SU-DHL-6 (cell line): ENCODE measurements around the gene ZNF618.

Experiments
- H2AFZ ChIP-seq: fragments of 200-600 bp; sonication (generic); 2 replicates; pipeline ENCODE4 v1.6.1; 2014; ENCODE audit warnings: low read depth, mild to moderate bottlenecking, moderate library complexity, mixed read lengths, antibody characterized with exemption, low read length; ENCODE audit not compliant: severe bottlenecking
- H3F3A ChIP-seq: fragments of 200-600 bp; shearing (Covaris generic); 2 replicates; pipeline ENCODE4 v1.6.0; 2016; ENCODE audit warnings: antibody characterized with exemption, mild to moderate bottlenecking; ENCODE audit not compliant: insufficient read depth
- H3K27ac ChIP-seq: fragments of 200-600 bp; sonication (generic); 2 replicates; pipeline ENCODE4 v1.5.1; 2016; ENCODE audit warnings: low read depth, mild to moderate bottlenecking, low read length, moderate library complexity, mixed read lengths
- H3K27me3 ChIP-seq: fragments of 200-600 bp; sonication (generic), shearing (Covaris generic); 2 replicates; pipeline ENCODE4 v1.6.0; 2014; ENCODE audit warnings: mild to moderate bottlenecking, low read length
- H3K36me3 ChIP-seq: fragments of 200-600 bp; sonication (generic); 2 replicates; pipeline ENCODE4 v1.6.1; 2014; ENCODE audit warnings: mild to moderate bottlenecking, low read length, mixed read lengths
- H3K4me2 ChIP-seq: fragments of 300-600, 200-600 bp; shearing (Covaris generic), sonication (generic); 2 replicates; pipeline ENCODE4 v1.6.0; 2014; ENCODE audit warnings: low read length, low read depth, mild to moderate bottlenecking; ENCODE audit not compliant: poor library complexity, severe bottlenecking
- H3K4me3 ChIP-seq: fragments of 200-600 bp; sonication (generic); 2 replicates; pipeline ENCODE4 v1.5.1; 2014; ENCODE audit warnings: antibody characterized with exemption, low read length, mild to moderate bottlenecking, mixed read lengths; ENCODE audit not compliant: insufficient read depth, poor library complexity, severe bottlenecking
- H3K79me2 ChIP-seq: fragments of 200-600 bp; sonication (generic); 2 replicates; pipeline ENCODE4 v1.6.1; 2014; ENCODE audit warnings: mild to moderate bottlenecking, low read length, moderate library complexity; ENCODE audit not compliant: insufficient read depth
- H3K9ac ChIP-seq: fragments of 200-600 bp; sonication (generic); 2 replicates; pipeline ENCODE4 v1.7.0; 2014; ENCODE audit warnings: mild to moderate bottlenecking, low read length
- H3K9me2 ChIP-seq: fragments of 200-600 bp; sonication (generic); replicated peaks from 2 replicates; pipeline ENCODE4 v1.6.1; 2014; ENCODE audit warnings: low read length; ENCODE audit not compliant: insufficient read depth
- H3K9me3 ChIP-seq: fragments of 200-600 bp; sonication (generic); 2 replicates; pipeline ENCODE4 v1.6.1; 2014; ENCODE audit warnings: low read length, mixed read lengths; ENCODE audit not compliant: insufficient read depth
- H4K20me1 ChIP-seq: fragments of 200-600 bp; sonication (generic); 2 replicates; pipeline ENCODE4 v1.6.1; 2014; ENCODE audit warnings: low read depth, mild to moderate bottlenecking, antibody characterized with exemption, low read length, moderate library complexity, mixed read lengths
- CTCF ChIP-seq: fragments of 200-600 bp; sonication (generic); IDR thresholded peaks from one replicate; pipeline ENCODE4 v1.5.1; 2017; ENCODE audit warnings: antibody characterized with exemption, mild to moderate bottlenecking, low read length, moderate library complexity; ENCODE audit not compliant: insufficient read depth, poor library complexity, severe bottlenecking
- EZH2phosphoT487 ChIP-seq: fragments of 200-600 bp; sonication (generic), shearing (Covaris generic); conservative IDR thresholded peaks from 2 replicates; pipeline ENCODE4 v1.6.1; 2018; ENCODE audit warnings: mild to moderate bottlenecking, antibody characterized with exemption, low read length, moderate library complexity, mixed read lengths

Gene ZNF618

GRCh38 chr9:113934167-113934828, 58.2 kb downstream of the ZNF618 start:
- H3K9me3 ChIP-seq: no peaks in the 10 kb centered on the region
- no peaks in the 10 kb centered on the region for H3K9me2 ChIP-seq
- no peaks in the 10 kb centered on the region for H3K36me3 ChIP-seq
- no peak overlapping the region for H3K4me2 ChIP-seq
- no peak overlapping the region for H3K9ac ChIP-seq
- no peak overlapping the region for H2AFZ ChIP-seq
- no peaks in the 10 kb centered on the region for H3K79me2 ChIP-seq
- H4K20me1 ChIP-seq: no peaks in the 10 kb centered on the region
- H3K27me3 ChIP-seq: no peaks in the 10 kb centered on the region
- no peak overlapping the region for H3K4me3 ChIP-seq
- H3F3A ChIP-seq: no peaks in the 10 kb centered on the region
- no peak overlapping the region for H3K27ac ChIP-seq
- TF ChIP-seq CTCF: no peak
- TF ChIP-seq EZH2phosphoT487: no peak

GRCh38 chr9:113934829-113935676, 58.9 kb downstream of the ZNF618 start:
- no peaks in the 10 kb centered on the region for H3K27me3 ChIP-seq
- no peak overlapping the region for H3K4me3 ChIP-seq
- H3K9me2 ChIP-seq: no peaks in the 10 kb centered on the region
- H3K27ac ChIP-seq: no peak overlapping the region
- no peak for TF ChIP-seq CTCF
- TF ChIP-seq EZH2phosphoT487: no peak
- H2AFZ ChIP-seq: no peak overlapping the region
- no peak overlapping the region for H3K4me2 ChIP-seq
- H3K36me3 ChIP-seq: no peaks in the 10 kb centered on the region
- H4K20me1 ChIP-seq: no peaks in the 10 kb centered on the region
- H3K9ac ChIP-seq: no peak overlapping the region
- no peaks in the 10 kb centered on the region for H3K79me2 ChIP-seq
- no peaks in the 10 kb centered on the region for H3F3A ChIP-seq
- H3K9me3 ChIP-seq: no peaks in the 10 kb centered on the region

GRCh38 chr9:113935677-113936380, 59.7 kb downstream of the ZNF618 start:
- Histone ChIP-seq H3K4me2 (no peak overlapping the region), H3K79me2 (no peaks in the 10 kb centered on the region), H3K27me3 (no peaks in the 10 kb centered on the region), H3K9me2 (no peaks in the 10 kb centered on the region), H3K9ac (no peak overlapping the region), H3K36me3 (no peaks in the 10 kb centered on the region), H3K9me3 (no peaks in the 10 kb centered on the region), H3K4me3 (no peak overlapping the region), H2AFZ (no peak overlapping the region), H4K20me1 (no peaks in the 10 kb centered on the region), H3F3A (no peaks in the 10 kb centered on the region), H3K27ac (no peak overlapping the region)
- no peak for TF ChIP-seq EZH2phosphoT487
- TF ChIP-seq CTCF: no peak
